SHP77 (cell line): ENCODE measurements around the gene MARS1.
"Not testable (repeated sequence)": the region's sequence is repeated elsewhere in the genome, so short reads cannot be mapped to it uniquely, and the experiment has no call there.

Experiments used
- DNase-seq, 2 experiments: peaks; one replicate each; lab custom pipeline; 2025; lab: John Stamatoyannopoulos, UW

The MARS1 gene

DNA sequence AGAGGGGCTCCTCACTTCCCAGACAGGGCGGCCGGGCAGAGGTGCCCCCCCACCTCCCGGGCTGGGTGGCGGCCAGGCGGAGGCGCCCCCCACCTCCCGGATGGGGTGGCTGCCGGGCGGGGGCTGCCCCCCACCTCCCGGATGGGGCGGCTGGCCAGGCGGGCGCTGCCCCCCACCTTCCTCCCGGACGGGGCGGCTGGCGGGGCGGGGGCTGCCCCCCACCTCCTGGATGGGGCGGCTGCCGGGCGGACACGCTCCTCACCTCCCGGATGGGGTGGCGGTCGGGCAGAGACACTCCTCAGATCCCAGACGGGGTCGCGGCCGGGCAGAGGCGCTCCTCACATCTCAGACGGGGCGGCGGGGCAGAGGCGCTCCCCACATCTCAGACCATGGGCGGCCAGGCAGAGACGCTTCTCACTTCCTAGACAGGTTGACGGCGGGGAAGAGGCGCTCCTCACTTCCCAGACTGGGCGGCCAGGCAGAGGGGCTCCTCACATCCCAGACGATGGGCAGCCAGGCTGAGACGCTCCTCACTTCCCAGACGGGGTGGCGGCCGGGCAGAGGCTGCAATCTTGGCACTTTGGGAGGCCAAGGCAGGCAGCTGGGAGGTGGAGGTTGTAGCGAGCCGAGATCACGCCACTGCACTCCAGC is 7.3 kb downstream of the MARS1 start:
- DNase-seq: not testable (repeated sequence)

DNA sequence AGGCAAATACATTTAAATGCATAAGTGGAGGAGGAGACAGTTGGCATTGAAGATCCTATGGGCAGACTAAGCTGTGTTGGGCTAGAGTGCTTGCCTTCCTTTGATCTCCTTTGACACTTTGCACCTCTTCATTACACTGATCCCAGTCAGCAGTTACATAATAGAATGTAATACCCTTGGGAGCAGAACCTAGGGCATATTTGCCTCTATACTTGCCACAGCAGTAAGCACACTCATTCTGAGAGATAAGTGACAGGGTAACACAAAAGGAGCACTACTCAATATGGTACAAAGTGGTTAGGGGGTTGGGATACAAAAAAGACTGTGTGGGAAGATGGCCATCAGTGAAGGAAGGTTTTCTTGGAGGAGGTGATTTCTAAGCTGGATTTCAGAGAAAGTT is 9.0 kb downstream of the MARS1 start:
- no peak for DNase-seq

DNA sequence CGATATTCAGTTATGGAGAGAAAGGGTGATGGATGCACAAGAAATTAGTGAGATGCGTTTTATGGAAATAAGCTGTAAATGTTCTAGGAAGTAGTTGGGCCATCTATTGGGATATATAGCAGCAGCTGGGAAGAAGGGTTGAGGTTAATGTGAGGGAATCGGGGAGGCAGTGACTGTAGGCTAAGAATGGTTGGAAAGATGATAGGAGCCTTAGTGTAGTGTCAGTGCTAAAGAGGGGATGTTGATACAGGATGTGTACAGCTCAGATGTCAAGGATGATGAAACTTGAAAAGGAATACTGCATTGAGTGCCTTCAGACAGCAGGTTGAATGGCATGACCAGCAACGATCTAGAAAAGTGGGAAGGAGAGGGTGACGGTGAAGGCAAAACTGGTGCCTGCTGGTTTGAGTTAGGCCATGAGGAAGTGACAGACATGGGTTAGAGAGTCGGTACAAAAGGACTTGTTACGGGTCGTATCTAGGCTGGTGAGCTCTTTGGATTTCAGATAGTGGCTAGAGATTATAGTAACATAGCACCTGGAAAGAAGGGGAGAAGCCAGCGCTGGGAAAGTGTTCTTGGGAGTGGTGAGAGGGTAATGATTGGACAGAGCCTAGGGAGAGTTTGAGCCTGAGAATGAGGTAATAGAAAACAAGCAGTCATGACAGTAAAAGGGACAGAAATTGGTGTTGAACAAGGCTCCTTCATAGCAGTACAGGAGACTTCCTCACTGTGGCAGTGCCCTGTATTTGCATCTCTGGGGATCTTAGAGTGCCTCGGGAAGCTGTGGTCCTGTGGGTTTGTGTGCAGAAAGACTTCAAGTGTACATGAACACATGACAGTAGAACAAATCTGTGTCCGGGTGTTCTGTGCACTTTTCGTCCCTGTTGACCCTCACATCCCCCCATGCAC is 9.6 kb downstream of the MARS1 start:
- no peak for DNase-seq

DNA sequence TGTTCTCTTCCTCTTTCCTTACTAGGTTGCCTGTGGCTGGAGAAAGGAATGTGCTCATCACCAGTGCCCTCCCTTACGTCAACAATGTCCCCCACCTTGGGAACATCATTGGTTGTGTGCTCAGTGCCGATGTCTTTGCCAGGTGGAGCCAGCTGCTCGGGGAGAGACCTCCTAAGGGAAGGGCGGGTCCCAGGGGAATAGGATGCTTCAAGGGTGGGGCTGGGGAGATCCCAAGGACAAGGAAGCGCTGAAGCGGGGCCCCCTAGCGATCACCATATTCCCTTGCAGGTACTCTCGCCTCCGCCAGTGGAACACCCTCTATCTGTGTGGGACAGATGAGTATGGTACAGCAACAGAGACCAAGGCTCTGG is 10.2 kb downstream of the MARS1 start:
- no peak for DNase-seq

DNA sequence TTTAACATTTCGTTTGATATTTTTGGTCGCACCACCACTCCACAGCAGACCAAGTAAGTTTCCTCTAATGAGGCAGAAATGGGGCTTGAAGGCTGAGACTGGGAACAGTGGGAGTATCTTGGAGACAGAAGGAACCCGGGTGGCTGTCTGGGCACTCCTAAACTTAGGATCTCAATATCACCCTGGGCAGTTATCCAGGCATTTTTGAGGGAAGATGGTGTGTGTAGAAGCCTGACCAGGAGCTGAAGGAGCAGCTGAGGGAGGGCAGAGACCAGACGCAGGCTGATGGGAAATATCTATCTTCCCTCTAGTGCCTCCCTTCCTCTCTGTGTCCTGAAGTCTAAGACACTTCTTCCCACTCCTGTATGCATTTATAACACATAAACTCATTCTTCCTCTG is 10.7 kb downstream of the MARS1 start:
- no peak for DNase-seq

DNA sequence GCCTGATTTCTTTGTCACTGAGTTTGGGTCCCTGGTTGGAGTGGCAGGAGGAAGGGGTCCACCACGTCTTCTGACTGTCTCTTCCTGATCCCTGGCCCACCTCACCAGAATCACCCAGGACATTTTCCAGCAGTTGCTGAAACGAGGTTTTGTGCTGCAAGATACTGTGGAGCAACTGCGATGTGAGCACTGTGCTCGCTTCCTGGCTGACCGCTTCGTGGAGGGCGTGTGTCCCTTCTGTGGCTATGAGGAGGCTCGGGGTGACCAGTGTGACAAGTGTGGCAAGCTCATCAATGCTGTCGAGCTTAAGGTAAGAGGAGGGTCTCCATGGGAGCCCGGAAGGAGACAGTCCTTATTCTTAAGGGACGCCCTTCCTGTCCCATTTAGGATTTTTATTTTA is 12.3 kb downstream of the MARS1 start:
- DNase-seq: no peak

DNA sequence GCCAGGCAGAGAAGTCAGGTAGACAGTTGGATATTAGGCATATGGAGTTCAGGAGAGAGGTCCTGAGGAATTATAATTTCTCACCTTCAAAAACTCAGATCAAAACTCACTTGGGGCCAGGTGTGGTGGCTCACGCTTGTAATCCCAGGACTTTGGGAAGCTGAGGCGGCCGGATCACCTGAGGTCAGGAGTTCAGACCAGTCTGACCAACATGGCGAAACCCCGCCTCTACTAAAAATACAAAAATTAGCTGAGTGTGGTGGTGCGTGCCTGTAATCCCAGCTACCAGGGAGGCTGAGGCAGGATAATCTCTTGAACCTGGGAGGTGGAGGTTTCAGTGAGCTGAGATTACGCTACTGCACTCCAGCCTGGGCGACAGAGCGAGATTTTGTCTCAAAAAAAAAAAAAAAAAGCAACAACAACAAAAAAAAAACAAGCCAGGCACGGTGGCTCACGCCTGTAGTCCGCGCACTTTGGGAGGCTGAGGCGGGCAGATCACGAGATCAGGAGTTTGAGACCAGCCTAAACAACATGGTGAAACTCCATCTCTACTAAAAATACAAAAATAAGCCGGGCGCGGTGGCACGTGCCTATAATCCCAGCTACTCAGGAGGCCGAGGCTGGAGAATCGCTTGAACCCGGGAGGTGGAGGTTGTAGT is 14.6 kb downstream of the MARS1 start:
- DNase-seq: not testable (repeated sequence)

DNA sequence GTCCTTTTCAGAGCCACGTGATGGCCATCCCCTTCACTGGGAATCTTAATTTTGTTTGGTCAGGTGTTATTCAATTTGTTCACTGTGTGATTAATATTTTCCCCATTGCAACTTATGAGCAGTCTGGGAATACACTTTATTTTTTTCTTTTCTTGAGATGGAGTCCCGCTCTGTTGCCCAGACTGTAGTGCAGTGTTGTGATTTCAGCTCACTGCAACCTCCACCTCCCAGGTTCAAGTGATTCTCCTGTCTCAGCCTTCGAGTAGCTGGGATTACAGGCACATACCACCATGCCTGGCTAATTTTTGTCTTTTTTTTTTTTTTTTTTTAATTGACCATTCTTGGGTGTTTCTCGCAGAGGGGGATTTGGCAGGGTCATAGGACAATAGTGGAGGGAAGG is 18.7 kb downstream of the MARS1 start:
- DNase-seq: not testable (repeated sequence)

DNA sequence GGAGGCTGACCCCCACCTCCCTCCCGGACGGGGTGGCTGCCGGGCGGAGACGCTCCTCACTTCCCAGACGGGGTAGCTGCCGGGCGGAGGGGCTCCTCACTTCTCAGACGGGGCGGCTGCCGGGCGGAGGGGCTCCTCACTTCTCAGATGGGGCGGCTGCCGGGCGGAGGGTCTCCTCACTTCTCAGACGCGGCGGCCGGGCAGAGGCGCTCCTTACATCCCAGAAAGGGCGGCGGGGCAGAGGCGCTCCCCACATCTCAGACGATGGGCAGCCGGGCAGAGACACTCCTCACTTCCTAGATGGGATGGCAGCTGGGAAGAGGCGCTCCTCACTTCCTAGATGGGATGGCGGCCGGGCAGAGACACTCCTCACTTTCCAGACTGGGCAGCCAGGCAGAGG is 19.9 kb downstream of the MARS1 start:
- not testable (repeated sequence) for DNase-seq

DNA sequence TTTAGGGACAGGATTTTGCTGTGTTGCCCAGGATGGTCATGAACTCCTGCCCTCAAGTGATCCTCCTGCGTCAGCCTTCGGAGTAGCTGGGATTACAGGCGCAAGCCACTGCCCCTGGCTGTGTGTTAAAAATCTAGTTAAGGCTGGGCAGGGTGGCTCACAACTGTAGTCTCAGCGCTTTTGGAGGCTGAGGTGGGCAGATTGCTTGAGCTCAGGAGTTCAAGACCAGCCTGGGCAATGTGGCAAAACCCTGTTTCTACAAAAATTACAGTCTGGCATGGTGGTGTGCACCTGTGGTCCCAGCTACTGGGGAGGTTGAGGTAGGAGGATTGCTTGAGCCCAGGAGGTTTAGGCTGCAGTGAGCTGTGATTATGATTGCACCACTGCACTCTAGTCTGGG is 23.3 kb downstream of the MARS1 start:
- DNase-seq: no peak

DNA sequence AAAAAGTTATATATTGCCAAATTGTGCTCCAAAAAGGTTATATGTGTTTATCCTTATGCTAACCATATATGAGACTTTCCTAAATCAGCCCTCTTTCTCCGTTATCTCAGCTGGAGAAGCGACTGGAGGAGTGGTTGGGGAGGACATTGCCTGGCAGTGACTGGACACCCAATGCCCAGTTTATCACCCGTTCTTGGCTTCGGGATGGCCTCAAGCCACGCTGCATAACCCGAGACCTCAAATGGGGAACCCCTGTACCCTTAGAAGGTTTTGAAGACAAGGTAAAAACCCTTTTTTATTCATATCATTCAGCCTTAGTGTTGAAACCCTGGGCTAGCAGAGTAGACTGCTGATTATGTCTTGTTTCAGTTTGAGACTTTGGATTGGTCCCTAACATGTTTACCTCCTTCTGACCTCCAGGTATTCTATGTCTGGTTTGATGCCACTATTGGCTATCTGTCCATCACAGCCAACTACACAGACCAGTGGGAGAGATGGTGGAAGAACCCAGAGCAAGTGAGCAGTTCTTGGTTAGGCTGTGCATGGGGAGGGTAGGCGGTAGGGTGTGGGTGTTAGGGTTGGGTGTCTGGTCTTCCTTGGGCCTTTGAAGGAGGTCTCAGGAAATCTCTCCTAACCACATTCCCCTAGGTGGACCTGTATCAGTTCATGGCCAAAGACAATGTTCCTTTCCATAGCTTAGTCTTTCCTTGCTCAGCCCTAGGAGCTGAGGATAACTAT is 23.9 kb downstream of the MARS1 start:
- DNase-seq: no peak

DNA sequence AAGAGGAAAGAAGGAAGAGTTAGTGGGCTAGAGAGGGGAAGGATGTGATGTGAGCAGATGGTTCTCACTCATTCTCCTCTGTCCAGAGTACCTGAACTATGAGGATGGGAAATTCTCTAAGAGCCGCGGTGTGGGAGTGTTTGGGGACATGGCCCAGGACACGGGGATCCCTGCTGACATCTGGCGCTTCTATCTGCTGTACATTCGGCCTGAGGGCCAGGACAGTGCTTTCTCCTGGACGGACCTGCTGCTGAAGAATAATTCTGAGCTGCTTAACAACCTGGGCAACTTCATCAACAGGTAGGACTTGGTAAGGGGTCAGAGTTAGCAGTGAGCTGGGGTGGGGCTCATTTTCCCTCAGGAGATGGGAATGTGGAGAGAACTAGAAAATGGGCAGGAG is 24.8 kb downstream of the MARS1 start:
- no peak for DNase-seq

DNA sequence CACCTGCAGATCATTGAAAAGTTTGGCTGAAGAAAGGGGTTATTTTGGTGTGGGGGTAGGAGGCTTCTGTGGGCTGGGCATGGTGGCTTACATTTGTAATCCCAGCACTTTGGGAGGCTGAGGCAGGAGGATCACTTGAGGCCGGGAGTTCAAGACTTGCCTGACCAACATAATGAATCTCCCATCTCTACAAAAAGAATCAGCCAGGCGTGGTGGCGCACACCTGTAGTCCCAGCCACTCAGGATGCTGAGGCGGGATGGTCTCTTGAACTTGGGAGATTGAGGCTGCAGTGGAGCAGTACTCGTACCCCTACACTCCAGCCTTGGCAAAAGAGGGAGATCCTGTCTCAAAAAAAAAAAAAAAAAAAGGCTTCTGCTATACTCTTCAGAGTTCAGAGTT is 25.4 kb downstream of the MARS1 start:
- DNase-seq: no peak

DNA sequence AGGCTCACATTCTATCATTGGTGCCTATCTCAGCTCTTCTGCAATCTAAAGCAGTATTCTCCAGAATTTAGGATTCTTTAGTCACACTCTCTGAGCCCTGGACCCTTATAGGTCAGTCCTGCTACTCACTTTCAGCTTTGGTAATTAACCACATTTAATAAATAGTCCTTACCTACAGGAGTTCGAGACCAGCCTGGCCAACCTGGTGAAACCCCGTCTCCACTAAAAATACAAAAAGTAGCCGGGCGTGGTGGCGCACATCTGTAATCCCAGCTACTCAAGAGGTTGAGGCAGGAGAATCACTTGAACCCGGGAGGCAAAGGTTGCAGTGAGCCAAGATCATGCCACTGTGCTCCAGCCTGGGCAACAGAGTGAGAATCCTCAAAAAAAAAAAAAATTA is 25.8 kb downstream of the MARS1 start:
- not testable (repeated sequence) for DNase-seq

DNA sequence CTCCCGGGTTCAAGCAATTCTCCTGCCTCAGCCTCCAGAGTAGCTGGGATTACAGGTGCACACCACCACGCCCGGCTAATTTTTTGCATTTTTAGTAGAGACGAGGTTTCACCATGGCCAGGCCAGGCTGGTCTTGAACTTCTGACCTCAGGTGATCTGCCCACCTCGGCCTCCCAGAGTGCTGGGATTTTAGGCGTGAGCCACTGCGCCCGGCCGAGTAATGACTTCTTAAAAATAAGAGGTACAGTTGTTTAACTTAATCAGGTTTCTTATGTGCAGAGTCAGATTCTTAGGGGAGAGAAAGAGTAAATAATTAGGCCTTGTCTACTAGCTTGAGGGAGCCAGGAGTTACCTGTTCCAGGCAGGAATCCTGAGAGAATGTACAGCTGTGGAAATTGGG is 26.4 kb downstream of the MARS1 start:
- DNase-seq: not testable (repeated sequence)

DNA sequence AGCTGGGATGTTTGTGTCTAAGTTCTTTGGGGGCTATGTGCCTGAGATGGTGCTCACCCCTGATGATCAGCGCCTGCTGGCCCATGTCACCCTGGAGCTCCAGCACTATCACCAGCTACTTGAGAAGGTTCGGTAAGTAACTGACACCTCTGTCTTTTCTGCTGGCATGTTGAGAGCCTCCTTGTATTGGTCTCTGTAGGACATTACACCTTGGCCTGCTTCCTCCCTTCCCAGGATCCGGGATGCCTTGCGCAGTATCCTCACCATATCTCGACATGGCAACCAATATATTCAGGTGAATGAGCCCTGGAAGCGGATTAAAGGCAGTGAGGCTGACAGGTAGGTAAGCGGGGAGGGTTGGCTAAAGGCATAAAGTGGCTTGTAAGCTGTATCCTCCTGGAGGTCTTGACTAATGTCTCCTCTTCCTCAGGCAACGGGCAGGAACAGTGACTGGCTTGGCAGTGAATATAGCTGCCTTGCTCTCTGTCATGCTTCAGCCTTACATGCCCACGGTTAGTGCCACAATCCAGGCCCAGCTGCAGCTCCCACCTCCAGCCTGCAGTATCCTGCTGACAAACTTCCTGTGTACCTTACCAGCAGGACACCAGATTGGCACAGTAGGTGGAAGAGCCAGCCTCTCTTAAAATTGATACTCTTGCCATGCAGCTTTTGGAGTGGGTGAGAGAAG is 27.0 kb downstream of the MARS1 start:
- DNase-seq: no peak

DNA sequence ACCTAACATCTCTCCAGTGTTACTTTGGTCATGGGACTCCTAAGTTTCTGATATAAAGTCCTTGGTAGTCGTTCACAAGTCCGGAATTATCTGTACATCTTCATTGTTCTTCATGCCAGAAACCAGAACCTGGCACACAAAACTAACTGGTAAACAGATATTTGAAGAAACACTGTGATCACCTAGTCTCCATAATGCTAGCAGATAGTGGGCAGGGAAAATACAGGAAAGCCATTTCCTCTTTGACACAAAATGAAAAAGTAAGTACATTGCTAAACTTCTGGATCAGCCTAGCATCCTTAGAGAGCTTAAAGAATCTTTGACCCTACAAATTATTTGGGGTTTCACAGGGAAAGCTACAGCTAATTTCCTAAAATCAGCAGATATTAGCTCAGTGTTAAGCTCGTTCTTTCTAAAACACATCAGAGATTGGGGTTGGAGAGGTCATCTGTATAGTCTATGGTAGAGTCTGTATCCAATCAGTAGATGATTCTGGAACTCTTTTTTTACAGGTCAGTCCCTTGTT is 27.6 kb downstream of the MARS1 start:
- no peak for DNase-seq

DNA sequence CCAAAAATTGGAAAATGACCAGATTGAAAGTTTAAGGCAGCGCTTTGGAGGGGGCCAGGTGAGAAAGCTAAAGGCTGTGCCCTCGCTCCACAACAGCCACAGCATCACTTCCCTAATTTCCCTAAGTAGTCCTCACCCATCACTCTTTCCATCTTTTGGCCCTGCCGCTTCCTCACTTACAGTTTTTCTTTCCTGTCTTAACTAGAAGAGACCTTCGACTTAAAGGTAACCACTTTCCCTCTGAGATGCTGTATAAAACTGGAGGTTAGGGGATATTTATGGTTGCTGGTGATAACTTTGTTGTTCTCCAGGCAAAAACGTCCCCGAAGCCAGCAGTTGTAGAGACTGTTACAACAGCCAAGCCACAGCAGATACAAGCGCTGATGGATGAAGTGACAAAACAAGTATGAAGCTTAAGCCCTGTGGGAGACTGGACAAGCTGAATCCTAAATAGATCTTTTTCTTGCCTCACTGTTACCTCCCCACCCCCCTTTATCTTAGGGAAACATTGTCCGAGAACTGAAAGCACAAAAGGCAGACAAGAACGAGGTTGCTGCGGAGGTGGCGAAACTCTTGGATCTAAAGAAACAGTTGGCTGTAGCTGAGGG is 28.2 kb downstream of the MARS1 start:
- no peak for DNase-seq

DNA sequence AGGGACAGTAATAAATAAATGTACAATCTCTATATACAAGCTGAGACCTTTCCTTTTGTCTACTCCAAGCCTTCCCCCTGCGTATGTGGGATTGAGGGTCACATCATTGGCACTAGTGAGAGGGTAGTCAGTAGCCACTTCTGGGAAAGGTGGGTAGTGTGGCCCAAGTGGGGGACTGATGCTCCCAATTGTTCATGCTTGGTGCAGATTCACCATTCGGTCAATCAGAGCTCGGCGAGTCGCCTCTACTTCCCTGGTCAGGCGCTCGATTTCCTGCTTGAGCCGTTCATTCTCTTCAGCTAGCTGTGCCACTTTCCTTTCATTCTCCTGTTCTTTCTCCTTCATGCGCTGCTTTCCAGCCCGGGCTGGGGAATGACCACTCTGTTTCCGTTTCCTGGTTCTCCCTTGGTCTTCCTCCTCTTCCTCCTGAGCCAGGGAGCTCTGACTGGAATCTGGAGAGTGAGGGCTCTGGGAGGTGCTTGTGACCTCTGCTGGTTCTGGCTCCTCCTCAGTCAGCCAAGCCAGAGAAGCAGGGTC is 28.8 kb downstream of the MARS1 start:
- DNase-seq: no peak

DNA sequence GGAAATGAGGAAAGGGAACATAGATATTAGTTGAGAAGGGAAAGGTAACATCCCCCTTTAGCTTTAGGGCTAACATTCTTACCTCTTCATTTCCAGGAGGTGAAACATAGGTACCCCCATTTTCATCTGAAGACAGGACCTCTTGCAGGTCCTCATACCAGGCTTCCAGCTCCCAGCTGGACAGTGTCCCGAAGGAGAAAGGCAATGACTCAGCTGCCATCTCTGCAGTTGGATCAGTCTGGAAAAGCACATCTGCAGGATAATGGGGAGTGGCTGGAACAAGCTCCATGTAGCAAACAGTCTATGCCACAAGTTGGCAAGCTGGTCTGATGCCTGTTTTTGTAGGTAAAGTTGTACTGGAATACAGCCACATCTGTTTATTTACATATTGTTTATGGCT is 29.3 kb downstream of the MARS1 start:
- DNase-seq: no peak

DNA sequence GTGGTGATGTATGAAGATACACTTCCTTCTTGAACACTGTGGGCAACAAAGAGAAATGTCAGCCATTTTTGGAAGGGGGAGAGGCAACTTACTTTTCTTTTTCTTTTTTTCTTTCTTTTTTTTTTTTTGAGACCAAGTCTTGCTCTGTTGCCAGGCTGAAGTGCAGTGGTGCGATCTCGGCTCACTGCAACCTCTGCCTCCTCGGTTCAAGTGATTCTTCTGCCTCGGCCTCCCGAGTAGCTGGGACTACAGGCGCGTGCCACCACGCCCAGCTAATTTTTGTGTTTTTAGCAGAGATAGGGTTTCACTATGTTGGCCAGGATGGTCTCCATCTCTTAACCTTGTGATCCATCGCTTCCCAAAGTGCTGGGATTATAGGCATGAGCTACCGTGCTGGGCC is 29.9 kb downstream of the MARS1 start:
- not testable (repeated sequence) for DNase-seq
